HG03520 (cell line): ENCODE data around the gene SLC44A4.

ENCODE experiments used
- ATAC-seq: cut with Tn5 transposase; IDR thresholded peaks from one replicate; pipeline ENCODE4 v1.9.1; 2021; ENCODE audit warnings: mild to moderate bottlenecking, moderate library complexity; ENCODE audit not compliant: unreplicated experiment

The SLC44A4 gene

DNA sequence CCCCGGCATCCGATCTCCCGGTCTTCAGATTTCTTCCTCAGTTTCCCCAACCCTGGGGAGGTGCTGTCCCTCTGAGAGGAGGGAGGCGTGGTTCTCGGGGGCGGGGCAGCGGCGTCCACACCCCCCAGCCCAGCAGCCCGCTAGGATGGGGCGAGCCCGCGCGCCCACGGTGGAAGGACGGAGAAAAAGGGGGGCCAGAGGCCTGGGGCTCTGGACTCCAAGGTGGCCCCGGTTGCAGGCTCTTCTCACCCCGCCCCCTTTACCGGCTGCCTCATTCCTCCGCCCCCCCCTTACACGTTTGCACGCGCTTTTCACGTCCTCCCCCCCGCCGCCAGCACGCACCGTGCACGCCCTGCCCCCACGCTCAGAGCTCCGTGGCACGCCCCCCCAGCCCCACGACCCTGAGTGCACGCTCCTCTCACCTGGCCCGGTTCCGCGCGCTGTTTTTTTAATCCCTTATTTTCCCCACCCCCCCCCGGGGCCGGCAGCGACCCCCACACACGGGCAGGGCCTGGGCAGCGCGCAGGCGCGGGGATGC is 22.7 kb upstream of the SLC44A4 start:
- ATAC-seq, result no peak

DNA sequence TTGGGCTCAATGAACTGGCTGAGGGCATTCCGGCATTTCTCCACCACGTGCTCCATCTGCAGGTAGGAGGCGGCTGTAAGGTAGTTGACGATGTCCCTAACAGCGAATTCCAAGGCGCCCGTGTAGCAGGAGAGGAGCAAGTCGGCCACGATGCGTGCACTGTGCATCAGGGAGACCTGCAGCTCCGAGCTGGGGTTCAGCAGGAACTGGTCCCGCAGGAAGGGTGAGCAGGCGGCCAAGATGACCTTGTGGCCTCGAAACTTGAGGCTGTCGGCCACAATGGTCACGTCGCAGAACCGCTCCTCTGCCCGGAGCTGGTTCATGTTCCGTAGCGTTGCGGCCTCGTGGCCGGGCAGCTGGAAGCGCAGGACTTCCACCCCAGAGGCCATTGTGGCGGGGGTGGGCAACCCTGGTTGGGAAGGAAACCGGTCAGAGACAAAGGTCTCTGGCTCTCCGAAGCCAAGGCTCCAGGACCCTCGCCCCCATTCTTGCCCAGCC is 22.2 kb upstream of the SLC44A4 start:
- ATAC-seq, result no peak

DNA sequence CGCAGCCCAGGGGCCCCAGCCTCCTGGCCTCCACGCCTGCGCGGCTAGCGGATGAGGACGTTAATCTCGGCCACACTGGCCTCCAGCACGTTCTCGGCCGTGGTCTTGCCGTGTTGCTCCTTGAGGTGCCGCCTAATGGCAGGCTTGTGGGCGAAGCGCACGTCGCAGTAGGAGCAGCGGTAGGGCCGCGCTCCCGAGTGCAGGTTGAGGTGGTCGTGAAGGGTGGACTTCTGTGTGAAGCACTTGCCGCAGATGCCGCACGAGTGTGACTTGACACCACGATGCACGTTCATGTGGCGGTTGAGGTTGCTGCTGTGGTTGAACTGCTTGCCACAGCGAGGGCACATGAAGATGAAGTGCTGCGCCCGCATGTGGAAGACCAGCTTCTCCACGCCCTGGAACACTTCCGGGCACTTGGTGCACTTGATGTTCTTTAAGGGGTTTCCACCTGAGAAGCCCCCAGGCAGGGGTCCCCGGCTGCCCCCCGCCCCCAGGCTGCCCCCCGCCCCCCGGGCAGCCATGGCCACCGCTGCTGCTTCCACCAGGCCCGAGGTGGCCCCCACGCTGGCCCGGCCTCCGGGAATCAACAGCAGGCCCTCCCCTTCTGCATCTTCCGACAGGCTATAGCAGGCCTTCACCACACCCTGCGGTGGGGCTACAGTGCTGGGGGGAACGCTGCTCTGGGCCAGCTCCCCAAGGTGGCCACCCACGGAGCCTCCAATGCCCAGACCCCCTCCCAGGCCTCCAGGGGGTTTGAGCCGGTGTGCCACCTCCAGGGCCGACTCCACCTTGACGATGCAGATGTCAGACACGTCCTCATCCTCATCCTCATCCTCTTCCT is 21.3 kb upstream of the SLC44A4 start:
- ATAC-seq, result no peak

DNA sequence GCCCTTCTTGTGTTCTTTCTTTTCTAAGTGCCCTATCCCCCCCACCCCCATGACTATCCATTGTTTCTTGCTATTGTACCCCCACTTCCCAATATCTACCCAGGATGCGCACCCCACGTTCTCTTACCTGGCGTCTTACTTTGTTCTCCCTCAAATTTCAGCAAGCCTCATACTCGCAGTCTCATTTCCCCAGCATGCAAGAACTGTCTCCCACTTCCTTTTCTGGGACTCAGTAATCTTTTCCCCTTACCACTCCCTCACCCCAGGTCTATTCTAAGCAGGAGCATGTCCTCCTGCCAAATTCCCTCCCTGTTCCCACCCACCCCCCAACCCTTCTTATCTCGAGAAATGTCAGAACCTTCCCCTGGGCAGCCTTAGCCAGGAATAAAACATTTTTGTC is 20.4 kb upstream of the SLC44A4 start:
- no peak for ATAC-seq

GRCh38 chr6:31898383-31899011 is 19.7 kb upstream of the SLC44A4 start:
- no peak for ATAC-seq

DNA sequence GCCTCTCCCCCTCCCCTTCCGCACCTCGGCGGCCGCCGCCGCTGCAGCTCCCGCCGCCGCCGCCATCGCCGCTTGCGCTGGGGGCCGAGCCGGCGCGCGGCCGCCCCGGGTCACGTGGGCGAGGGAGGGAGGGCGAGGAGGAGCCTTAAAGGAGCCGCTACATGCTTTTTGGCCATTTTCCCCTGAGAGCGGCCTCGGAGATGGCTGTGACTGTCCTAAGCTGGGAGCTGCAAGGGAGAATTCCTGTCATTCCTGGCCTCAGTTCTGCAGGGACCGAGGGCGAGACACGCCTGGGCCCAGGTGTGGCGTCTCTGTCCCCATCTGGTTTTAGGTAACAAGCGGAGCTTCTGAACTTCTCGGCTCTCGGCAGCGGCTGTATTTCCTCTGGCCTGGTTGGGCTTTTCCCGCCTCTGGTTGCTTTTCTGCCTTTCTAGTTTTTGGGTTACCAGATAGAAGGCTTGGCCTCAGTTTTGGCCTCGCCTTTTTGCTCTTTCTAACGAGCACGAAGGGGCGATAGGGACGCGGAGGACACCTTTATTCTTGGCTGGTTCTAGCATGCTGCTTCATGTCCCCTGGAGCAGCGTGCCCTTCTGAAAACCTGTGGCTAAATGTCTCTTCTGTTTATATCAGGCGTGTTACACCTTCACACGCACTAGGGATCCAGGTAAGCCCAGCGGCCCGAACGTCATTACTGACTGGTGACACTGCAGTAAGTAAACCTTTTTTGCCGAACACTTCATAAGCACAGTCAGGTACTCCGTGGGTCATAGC is 19.0 kb upstream of the SLC44A4 start, which contains the start of gene EHMT2:
EHMT2 (minus strand) TSS at position 87 of the 771 bp plus-strand sequence; CDS start at position 66, 21 bp downstream.
- peak; percentile 42 for ATAC-seq

GRCh38 chr6:31896856-31897611 is 18.2 kb upstream of the SLC44A4 start:
- ATAC-seq, result no peak

DNA sequence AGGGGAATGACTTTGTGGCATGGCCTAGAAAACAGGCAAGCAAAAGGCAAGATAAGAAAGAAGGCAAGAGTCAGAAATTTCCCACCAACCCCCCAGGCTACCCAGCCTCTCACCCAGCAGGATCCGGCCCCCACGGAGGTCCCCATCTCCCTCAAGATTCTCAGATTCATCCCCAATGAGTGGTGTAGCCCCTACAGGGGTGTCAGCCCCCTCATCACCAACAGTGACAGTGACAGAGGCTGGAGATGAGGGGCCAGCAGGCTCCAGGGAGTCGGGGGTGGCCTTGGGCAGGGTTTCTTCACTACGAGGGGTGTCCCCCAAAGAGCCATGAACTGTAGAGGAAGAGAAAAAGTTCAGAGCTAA is 17.7 kb upstream of the SLC44A4 start:
- no peak for ATAC-seq

DNA sequence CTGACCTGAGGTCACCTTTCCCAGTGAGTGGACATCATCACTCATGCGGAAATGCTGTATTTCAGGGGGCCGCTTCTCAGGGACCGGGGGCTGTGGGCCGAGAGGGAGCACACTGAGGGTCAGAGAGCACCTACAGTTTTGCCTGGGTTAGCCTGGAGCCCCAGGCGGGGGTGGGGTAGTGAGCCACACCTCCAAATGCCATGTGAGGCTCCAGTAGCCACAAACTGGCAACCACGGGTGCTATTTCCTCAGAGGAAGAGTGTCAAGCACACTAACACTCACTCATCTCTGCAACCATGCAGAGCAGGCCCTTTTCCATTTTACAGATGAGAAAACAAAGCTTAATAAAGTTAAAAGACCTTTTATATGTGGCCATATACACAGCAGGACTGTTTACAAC is 14.0 kb upstream of the SLC44A4 start:
- no peak for ATAC-seq

DNA sequence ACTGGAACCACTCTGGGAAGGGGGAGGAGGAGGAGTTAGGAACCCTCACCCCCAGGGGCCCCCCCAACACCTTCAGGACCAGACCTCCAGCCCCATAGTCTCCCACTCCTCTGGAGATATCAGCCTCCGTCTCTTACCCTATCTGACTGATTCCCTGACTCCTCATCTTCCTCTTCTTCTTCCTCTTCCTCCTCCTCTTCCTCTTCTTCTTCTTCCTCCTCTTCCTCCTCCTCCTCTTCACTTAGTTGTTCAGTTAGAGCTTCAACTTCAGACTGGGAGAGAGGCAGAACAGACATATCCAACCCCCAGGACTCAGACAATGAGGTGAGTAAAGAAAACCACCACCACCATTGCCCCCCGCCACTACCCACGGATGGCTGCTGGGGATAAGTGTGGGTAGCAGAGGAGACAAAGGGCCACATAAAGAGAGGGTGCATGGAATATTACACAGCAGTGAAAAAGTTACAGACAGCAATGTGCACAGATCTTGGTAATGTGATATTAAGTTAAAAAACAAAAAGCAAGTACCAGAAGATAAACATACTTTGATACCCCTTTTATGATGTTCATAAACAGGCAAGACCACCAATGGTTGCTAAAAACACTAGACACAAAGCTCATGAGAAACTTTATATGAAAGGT is 10.7 kb upstream of the SLC44A4 start:
- ATAC-seq, result no peak

DNA sequence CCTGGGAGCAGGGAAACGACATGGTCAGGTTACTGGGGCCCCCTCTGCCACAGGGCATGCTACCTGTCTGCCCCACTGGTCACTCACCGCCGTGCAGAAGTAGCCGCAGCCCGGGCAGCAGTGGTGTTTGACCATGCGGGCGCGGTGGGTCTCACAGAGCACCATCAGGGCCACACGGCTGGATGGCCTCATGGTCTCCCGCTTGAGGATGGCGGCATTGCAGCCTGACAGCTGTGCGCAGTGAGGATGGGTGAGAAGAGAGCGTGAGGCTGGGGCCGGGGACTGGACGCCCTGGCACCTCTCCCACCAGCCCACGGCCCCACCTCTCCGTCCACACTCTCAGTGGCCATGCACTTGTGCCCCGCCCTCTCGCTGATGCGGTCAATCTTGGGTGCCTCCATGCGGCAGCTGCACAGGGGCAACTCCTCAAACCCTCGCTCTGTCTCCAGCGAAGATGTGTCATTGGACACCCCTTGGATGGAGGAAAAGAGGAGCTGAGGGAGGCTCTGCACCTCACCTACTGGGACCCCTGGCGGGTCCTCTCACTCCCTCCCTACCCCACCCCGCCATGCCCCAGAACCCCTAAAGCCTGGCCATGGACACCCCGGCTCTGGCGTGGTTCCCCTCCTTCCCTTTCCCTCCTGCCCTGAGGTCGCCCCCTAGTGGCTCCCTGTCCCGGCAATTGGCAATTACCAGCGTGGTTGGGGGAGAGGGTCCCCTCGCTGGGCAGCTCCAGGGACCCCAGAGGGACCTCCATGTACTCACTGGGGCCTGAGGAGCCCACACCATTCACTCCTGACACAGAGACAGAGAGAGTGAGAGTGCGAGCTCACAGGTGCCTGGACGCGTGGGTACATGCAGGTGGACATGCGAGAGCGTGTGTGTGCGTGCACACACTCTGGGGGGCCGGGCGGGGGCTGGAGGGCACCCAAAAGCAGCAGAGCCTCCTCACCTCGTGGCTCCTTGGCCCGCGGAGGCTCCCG is 9.8 kb upstream of the SLC44A4 start:
- ATAC-seq, result no peak

- ATAC-seq, result no peak
Observed at GRCh38 chr6:31887173-31888007, 8.6 kb upstream of the SLC44A4 start.

DNA sequence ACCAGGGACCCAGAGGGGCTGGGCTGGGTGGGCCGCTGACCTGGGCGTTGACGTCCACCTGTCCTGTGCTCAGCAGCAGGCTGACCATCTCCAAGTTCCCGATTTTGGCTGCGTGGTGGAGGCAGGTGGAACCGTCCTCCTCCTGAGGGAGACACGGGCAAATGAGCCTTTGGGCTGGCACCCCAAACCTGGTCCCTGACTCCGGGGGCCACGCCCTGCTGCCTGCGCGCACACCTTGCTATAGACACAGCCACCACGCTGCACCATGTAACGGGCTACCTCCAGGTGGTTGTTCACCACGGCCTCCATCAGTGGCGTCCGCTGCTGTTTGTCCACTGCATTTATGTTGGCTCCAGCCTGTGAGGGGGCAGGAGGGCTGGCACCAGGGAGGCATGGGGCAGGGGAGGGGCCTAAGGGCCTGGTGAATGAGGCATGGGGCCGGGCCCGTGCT is 7.8 kb upstream of the SLC44A4 start:
- no peak for ATAC-seq

GRCh38 chr6:31884528-31885035 is 5.8 kb upstream of the SLC44A4 start:
- ATAC-seq, result no peak

DNA sequence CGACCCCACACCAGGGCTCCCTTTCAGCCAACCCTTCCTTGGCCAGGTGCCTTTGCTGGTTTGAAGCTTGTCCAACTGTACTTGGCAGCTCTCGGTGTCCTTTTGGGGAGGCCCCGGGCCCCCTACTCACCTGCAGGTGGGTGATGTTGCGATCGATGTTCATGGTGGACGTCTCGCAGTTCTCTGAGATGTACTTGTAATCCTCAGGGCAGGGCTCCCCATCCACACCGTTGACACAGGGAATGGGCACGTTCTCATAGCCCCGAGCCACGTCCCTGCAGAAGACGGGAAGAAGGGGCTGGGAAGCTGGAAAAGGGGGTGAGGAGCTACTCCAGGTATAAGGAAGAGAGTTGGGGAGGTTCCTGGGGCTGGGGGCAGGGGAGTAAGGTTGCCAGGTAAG is 4.9 kb upstream of the SLC44A4 start:
- no peak for ATAC-seq

- ATAC-seq, result no peak
Observed at GRCh38 chr6:31882344-31882743, 3.5 kb upstream of the SLC44A4 start.

- ATAC-seq, result no peak
Observed at GRCh38 chr6:31881136-31881859, 2.5 kb upstream of the SLC44A4 start.
